Vagina (tissue), 2 donors: ENCODE data around the gene TAMALIN.

Experiments used
- CTCF ChIP-seq, 3 experiments: fragments of 450-650 bp in 2 of 3; fragments of 200-600 bp in 1 of 3; sonication (generic) in 1 of 3; IDR thresholded peaks; one replicate each; pipeline ENCODE4 v1.5.1; 2017 to 2019; ENCODE audit warnings: antibody characterized with exemption in 3 of 3, mild to moderate bottlenecking in 2 of 3, moderate library complexity in 2 of 3
- POLR2A ChIP-seq, 2 donors: fragments of 450-650 bp; IDR thresholded peaks; one replicate each; pipeline ENCODE4 v1.6.1; 2017; ENCODE audit warnings: antibody characterized with exemption in 2 of 2, mild to moderate bottlenecking in 2 of 2, moderate library complexity in 2 of 2
- POLR2AphosphoS5 ChIP-seq, 2 donors: sonication (generic); formaldehyde crosslinking; IDR thresholded peaks; one replicate each; pipeline ENCODE4 v1.9.0; 2017; ENCODE audit warnings: antibody characterized with exemption in 2 of 2, mild to moderate bottlenecking in 2 of 2, low read depth in 1 of 2; ENCODE audit not compliant: insufficient read depth in 1 of 2

DNA sequence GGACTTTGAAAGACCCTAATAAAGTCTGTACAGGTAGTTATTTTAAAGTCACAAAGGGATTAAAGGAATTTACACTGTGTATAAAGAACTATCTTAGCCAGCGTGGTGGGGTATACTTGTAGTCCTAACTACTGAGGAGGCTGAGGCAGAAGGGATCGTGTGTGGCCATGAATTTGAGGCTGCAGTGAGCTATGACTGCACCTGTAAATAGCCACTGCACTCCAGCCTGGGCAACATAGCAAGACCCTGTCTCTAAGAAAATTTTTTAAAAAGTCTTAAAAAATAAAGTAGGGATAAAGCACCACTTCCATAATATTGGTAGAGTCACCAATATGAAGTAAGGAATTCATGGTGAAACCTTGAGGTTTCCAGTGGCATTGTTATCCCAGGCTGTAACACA lies 37.1 kb upstream of the TAMALIN start:
- TF ChIP-seq CTCF (IDR thresholded peaks at IDR 0.05) (no peak), POLR2AphosphoS5 (IDR thresholded peaks at IDR 0.05; ENCODE audit: insufficient read depth in 1 of 2, low read depth in 1 of 2) (no peak), POLR2A (IDR thresholded peaks at IDR 0.05) (no peak)
